Kidney epithelial cell (primary cell): Measurements from ENCODE around the gene TNFAIP8L3. TPM values are rescaled to one million over a fixed set of nuclear protein-coding genes. Genes with fewer than 3 reads are reported as not detected.

Experiments
- DNase-seq: peaks from one replicate; pipeline ENCODE4 v3.0.0-alpha.2; 2010; ENCODE audit warnings: low read depth
- H3K27me3 ChIP-seq: 2 replicates; pipeline ENCODE4 v1.6.0; 2011; ENCODE audit warnings: low read length; ENCODE audit not compliant: control insufficient read depth, insufficient read depth
- H3K36me3 ChIP-seq: 2 replicates; pipeline ENCODE4 v1.5.1; 2011; ENCODE audit warnings: low read length; ENCODE audit not compliant: control insufficient read depth, insufficient read depth
- H3K4me3 ChIP-seq: 2 replicates; pipeline ENCODE4 v1.5.1; 2011; ENCODE audit warnings: low read depth, mild to moderate bottlenecking, control low read depth, low read length
- CTCF ChIP-seq: IDR thresholded peaks from 2 replicates; pipeline ENCODE4 v1.5.1; 2011; ENCODE audit warnings: mild to moderate bottlenecking, moderate library complexity, low read length, control low read depth, inconsistent platforms; ENCODE audit not compliant: insufficient read depth, poor library complexity, severe bottlenecking
- total RNA-seq: library from RNA; depleted of rRNA; stranded (reverse); fragments of >200 nt; gene quantifications from 2 replicates; pipeline ENCODE4 v1.2.3, GENCODE V29; 2015

The TNFAIP8L3 gene
- total RNA-seq, 1 donor from 2014 or later = 0.92 TPM

- H3K4me3 ChIP-seq = no peak overlapping the region
- no peak for DNase-seq
- TF ChIP-seq CTCF = no peak
- no peaks in the 10 kb centered on the region for H3K36me3 ChIP-seq
- no peaks in the 10 kb centered on the region for H3K27me3 ChIP-seq
These were observed 27.2 kb downstream of the TNFAIP8L3 start for GRCh38 chr15:51067510-51067909.

- H3K4me3 ChIP-seq = no peak overlapping the region
- DNase-seq = no peak
- no peaks in the 10 kb centered on the region for H3K27me3 ChIP-seq
- H3K36me3 ChIP-seq = no peaks in the 10 kb centered on the region
- TF ChIP-seq CTCF = no peak
These were observed 28.9 kb downstream of the TNFAIP8L3 start for GRCh38 chr15:51065781-51066180.

DNA sequence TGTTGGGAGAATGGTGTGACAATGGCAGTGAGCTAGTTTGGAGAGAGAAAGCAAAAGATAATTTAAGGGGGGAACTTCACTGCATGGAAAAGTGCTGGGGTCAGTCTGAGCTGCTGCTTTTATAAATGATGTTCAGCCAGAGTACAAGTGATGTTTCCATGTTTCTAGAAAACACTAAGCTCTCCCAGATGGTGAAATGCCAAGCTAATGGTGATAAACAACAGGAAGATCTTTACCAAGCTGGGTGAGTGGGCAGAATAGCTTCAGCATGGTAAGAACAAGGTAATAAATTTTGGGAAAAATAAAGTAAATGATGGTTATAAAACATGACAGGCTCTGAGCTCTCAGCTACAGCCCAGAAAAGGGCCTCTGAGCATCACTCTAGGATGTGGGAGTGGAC, 29.4 kb downstream of the TNFAIP8L3 start:
- Histone ChIP-seq H3K4me3 (no peak overlapping the region), H3K27me3 (no peaks in the 10 kb centered on the region), H3K36me3 (no peaks in the 10 kb centered on the region)
- no peak for TF ChIP-seq CTCF
- no peak for DNase-seq

GRCh38 chr15:51062736-51063135, 32.0 kb downstream of the TNFAIP8L3 start:
- Histone ChIP-seq H3K36me3 (no peaks in the 10 kb centered on the region), H3K4me3 (no peak overlapping the region), H3K27me3 (no peaks in the 10 kb centered on the region)
- no peak for DNase-seq
- TF ChIP-seq CTCF = no peak

DNA sequence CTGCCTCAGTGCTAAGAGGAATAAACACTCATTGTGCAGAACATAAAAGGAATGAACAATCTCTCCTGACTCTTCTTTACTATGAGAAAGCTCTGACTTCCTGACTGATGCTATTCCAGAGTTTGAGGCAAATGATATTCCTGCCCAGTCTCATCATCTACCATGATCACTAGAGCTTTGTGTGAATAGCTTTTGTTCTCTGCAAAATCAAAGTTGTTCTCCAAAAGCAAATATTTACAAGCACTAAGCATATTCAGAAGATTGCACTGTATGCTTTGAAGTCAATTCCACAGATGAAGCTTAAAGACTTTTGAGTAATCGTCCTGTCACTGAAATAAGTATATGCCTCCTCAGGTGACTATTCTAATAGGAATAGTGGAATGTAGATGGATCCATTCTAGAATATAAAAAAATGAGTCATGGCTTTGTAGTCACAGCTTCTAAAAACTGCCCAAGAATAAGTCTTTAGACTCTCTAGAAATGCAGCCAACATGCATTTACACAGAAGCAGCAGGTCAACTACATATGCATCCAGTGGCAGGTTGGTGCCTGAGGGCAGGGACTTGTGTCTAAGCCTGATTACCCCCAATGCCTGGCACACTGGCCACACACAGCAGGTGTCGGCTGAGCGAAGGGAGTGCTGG, 34.6 kb downstream of the TNFAIP8L3 start:
- no peak for DNase-seq
- Histone ChIP-seq H3K4me3 (no peak overlapping the region), H3K27me3 (no peaks in the 10 kb centered on the region), H3K36me3 (no peaks in the 10 kb centered on the region)
- TF ChIP-seq CTCF = no peak

- no peaks in the 10 kb centered on the region for H3K36me3 ChIP-seq
- DNase-seq = no peak
- no peaks in the 10 kb centered on the region for H3K27me3 ChIP-seq
- no peak overlapping the region for H3K4me3 ChIP-seq
- no peak for TF ChIP-seq CTCF
These were observed 40.2 kb downstream of the TNFAIP8L3 start for GRCh38 chr15:51054535-51054934.
